OCI-LY1 (cell line): ENCODE results near the gene CARMIL1.

ENCODE experiments used
- EZH2 ChIP-seq: fragments of 200-600 bp; sonication (generic), shearing (Covaris generic); IDR thresholded peaks from 2 replicates; pipeline ENCODE4 v1.8.0; 2017; ENCODE audit warnings: borderline replicate concordance, mixed run types, mild to moderate bottlenecking, antibody characterized with exemption, low read length, moderate library complexity, mixed read lengths
- TF ChIP-seq, protein P1 (sequence below): fragments of 200-600 bp; sonication (generic), shearing (Covaris generic); IDR thresholded peaks from 2 replicates; pipeline ENCODE4 v1.5.1; 2017; ENCODE audit warnings: mild to moderate bottlenecking, antibody characterized with exemption, low read length, moderate library complexity, mixed read lengths

DNA sequence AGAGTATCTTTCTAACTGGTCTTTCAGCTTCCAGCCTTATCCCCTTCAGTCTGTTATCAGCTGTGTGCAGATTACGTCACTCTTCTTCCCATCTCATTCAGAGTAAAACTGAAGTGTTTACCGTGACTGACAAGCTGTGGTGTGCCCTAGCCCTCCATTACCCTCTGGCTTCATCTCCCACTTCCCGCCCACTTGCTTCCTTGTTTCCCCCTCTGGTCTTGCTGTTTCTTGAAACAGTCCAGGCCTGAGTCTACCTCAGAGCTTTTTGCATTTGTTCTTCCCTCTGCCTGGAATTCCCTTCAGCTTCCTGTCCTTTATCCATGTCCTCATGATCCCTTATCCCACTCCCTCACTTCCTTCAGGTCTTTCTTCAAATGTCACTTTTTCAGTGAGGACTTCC lies 66.9 kb downstream of the CARMIL1 start:
- TF ChIP-seq, protein P1, sequence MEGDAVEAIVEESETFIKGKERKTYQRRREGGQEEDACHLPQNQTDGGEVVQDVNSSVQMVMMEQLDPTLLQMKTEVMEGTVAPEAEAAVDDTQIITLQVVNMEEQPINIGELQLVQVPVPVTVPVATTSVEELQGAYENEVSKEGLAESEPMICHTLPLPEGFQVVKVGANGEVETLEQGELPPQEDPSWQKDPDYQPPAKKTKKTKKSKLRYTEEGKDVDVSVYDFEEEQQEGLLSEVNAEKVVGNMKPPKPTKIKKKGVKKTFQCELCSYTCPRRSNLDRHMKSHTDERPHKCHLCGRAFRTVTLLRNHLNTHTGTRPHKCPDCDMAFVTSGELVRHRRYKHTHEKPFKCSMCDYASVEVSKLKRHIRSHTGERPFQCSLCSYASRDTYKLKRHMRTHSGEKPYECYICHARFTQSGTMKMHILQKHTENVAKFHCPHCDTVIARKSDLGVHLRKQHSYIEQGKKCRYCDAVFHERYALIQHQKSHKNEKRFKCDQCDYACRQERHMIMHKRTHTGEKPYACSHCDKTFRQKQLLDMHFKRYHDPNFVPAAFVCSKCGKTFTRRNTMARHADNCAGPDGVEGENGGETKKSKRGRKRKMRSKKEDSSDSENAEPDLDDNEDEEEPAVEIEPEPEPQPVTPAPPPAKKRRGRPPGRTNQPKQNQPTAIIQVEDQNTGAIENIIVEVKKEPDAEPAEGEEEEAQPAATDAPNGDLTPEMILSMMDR = no peak
- no peak for TF ChIP-seq EZH2
